ENCODE measurements around the gene CLMN. TPM values are rescaled to one million over a fixed set of nuclear protein-coding genes. Genes with fewer than 3 reads are reported as not detected.

Gene CLMN
- total RNA-seq, 2 experiments from 2014 or later, result 0.27 to 0.67 TPM

DNA sequence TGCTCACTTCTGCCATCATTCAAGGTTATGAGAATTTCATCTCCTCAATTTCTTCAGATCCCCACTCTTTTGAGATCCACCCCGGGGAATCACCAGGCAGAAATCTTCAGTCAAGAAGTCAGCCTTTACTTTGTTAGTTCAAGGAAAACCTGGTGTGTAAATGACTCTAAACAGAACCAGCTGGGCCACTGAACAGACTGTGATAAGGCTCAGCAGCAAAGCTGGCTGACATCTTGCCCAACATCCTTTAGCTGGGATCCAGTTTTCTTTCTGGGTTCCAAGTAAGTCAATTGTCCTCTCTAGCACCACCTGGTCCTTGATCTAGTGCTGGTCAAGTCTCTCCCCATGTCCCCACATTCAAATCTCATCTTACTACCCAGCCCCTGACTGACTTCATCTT is 11.6 kb downstream of the CLMN start:
- Mint-ChIP-seq H3K4me3 (no peak overlapping the region), H3K36me3 (ENCODE audit: low read depth) (no peaks in the 10 kb centered on the region), H3K9me3 (no peaks in the 10 kb centered on the region), H3K27ac (no peak overlapping the region), H3K4me1 (ENCODE audit: low read depth) (no peaks in the 10 kb centered on the region), H3K27me3 (peaks cover 5% of the 10 kb centered on the region)
- peaks cover 0 to 5% of the 10 kb centered on the region in 2 experiments for H3K9me3 ChIP-seq (ENCODE audit: control insufficient read depth in 1 of 2, insufficient read depth in 1 of 2, low read length in 2 of 2)
- POLR2A ChIA-PET, result no interaction called here
- H3K4me3 ChIP-seq (ENCODE audit: low read length), result no peak overlapping the region
- ATAC-seq (ENCODE audit: poor library complexity) (no peak), DNase-seq (no peak)
- no peaks in the 10 kb centered on the region for H3K36me3 ChIP-seq (ENCODE audit: insufficient read depth, low read length)
- H3K27me3 ChIP-seq (ENCODE audit: control insufficient read depth in 1 of 2, insufficient read depth in 2 of 2, low read length in 2 of 2), result no peaks in the 10 kb centered on the region
- intact Hi-C loops (cut with DNase I, micrococcal nuclease), result no loop called here
- H3K27ac ChIP-seq (ENCODE audit: low read depth in 1 of 2, low read length in 2 of 2), result no peak overlapping the region
- CTCF ChIA-PET, result no interaction called here
- TF ChIP-seq CTCF (IDR thresholded peaks at IDR 0.05), result no peak
- H3K4me1 ChIP-seq (ENCODE audit: insufficient read depth, low read length), result no peaks in the 10 kb centered on the region

GRCh38 chr14:95307402-95308041 is 12.2 kb downstream of the CLMN start:
- H3K4me3 Mint-ChIP-seq, result no peak overlapping the region
- H3K36me3 Mint-ChIP-seq (ENCODE audit: low read depth), result no peaks in the 10 kb centered on the region
- peaks cover 10% of the 10 kb centered on the region for H3K27me3 Mint-ChIP-seq
- Histone ChIP-seq H3K36me3 (ENCODE audit: insufficient read depth, low read length) (no peaks in the 10 kb centered on the region), H3K4me3 (ENCODE audit: low read length) (no peak overlapping the region), H3K4me1 (ENCODE audit: insufficient read depth, low read length) (no peaks in the 10 kb centered on the region), H3K9me3 (ENCODE audit: control insufficient read depth in 1 of 2, insufficient read depth in 1 of 2, low read length in 2 of 2) (peaks cover 0 to 5% of the 10 kb centered on the region in 2 experiments), H3K27ac (ENCODE audit: low read depth in 1 of 2, low read length in 2 of 2) (no peak overlapping the region), H3K27me3 (ENCODE audit: control insufficient read depth in 1 of 2, insufficient read depth in 2 of 2, low read length in 2 of 2) (no peaks in the 10 kb centered on the region)
- ChIA-PET POLR2A (no interaction called here), CTCF (no interaction called here)
- TF ChIP-seq CTCF (IDR thresholded peaks at IDR 0.05), result no peak
- ATAC-seq (ENCODE audit: poor library complexity) (no peak), DNase-seq (no peak)
- no peaks in the 10 kb centered on the region for H3K4me1 Mint-ChIP-seq (ENCODE audit: low read depth)
- no peak overlapping the region for H3K27ac Mint-ChIP-seq
- intact Hi-C loops (cut with DNase I, micrococcal nuclease), result no loop called here
- no peaks in the 10 kb centered on the region for H3K9me3 Mint-ChIP-seq

DNA sequence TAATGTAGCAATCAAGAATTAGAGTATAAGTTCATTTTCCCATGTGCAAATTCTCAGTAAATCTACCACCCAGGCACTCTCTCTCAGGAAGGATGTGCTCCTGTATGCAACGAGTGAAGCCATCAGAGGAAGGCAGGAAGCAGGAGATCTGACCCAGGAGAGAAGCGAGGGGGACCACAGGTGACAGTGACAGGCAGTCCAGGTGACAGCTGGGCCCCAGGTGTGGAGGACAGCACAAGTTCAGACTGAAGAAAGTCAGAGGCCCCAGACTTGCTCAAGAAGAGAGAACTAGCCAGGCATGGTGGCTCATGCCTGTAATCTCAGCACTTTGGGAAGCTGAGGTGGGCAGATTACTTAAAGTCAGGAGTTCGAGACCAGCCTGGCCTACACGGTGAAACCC is 13.8 kb downstream of the CLMN start:
- Histone ChIP-seq H3K27me3 (ENCODE audit: control insufficient read depth in 1 of 2, insufficient read depth in 2 of 2, low read length in 2 of 2) (peaks cover 0 to 2% of the 10 kb centered on the region in 2 experiments), H3K36me3 (ENCODE audit: insufficient read depth, low read length) (no peaks in the 10 kb centered on the region), H3K4me1 (ENCODE audit: insufficient read depth, low read length) (no peaks in the 10 kb centered on the region), H3K27ac (ENCODE audit: low read depth in 1 of 2, low read length in 2 of 2) (no peak overlapping the region), H3K4me3 (ENCODE audit: low read length) (no peak overlapping the region), H3K9me3 (ENCODE audit: control insufficient read depth in 1 of 2, insufficient read depth in 1 of 2, low read length in 2 of 2) (peaks cover 0 to 5% of the 10 kb centered on the region in 2 experiments)
- intact Hi-C loops (cut with DNase I, micrococcal nuclease), result no loop called here
- Mint-ChIP-seq H3K9me3 (no peaks in the 10 kb centered on the region), H3K4me1 (ENCODE audit: low read depth) (no peaks in the 10 kb centered on the region), H3K36me3 (ENCODE audit: low read depth) (no peaks in the 10 kb centered on the region), H3K4me3 (no peak overlapping the region), H3K27me3 (peaks cover 11% of the 10 kb centered on the region), H3K27ac (no peak overlapping the region)
- ChIA-PET CTCF (no interaction called here), POLR2A (no interaction called here)
- DNase-seq (no peak), ATAC-seq (ENCODE audit: poor library complexity) (no peak)
- TF ChIP-seq CTCF (IDR thresholded peaks at IDR 0.05), result no peak
